ENCODE measurements around the gene NOL4L.

Gene NOL4L

DNA sequence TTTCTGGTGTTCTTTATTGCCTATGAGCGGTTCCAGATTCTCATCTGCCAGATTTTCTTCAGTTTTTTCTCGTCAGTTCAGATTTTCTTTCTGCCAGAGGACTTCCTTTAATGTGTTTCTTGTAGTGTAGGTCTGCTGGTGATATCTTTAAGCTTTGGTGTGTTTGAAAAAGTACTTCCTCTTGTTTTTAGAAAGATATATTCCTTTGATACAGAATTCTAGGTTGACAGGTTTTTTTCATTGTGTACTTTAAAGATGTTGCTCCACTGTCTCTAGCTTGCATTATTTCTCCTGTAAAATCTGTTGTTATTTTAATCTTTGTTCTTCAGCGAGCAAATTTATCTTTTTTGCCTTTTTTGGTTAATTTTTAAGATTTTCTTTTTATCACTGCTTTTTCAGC is 190.1 kb downstream of the NOL4L start:
- no peak for FAIRE-seq

Measured in islet of Langerhans (tissue), 1 donor.